ENCODE data around the gene ROS1. TPM values are rescaled to one million over a fixed set of nuclear protein-coding genes. Genes with fewer than 3 reads are reported as not detected.

ROS1 gene
- total RNA-seq, 1 donor from 2014 or later: not detected

DNA sequence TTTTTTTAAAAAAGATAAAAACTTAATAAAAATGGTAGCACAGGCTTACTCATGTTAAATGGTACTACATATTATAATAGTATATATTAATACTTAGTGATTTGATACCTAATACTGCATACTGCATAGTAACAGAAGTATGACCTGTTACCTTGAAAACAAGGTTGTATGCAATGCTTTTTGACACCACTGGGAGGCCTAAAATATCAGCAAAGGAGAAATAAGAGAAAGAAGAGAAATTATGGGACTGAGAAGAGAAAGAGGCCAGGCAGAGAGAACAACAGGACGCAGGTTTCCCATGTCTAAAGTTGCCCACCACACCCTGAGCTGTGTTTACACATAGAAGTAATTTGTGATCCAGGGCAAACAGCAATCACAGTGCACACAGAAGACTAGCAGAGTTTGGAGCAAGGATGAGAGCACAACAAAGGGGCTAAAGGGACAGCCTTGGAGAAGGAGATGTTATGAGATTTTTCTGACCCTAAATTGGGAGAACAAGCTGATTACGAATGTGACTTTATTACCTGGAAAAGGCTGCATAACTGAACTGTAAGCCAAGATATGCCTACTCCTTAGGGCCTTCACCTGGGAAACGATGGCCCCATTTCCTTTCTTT lies 73.2 kb downstream of the ROS1 start:
- DNase-seq (ENCODE audit: low spot score): no peak
- intact Hi-C loops (cut with micrococcal nuclease): no loop called here
- peaks cover 11% of the 10 kb centered on the region for H3K27me3 Mint-ChIP-seq (ENCODE audit: low read depth)
- H3K27ac Mint-ChIP-seq: no peak overlapping the region
- H3K4me3 Mint-ChIP-seq (ENCODE audit: low read depth): no peak overlapping the region
- no peaks in the 10 kb centered on the region for H3K4me1 Mint-ChIP-seq (ENCODE audit: low read depth)
- no peaks in the 10 kb centered on the region for H3K36me3 Mint-ChIP-seq (ENCODE audit: low read depth)
- H3K9me3 Mint-ChIP-seq: no peaks in the 10 kb centered on the region

DNA sequence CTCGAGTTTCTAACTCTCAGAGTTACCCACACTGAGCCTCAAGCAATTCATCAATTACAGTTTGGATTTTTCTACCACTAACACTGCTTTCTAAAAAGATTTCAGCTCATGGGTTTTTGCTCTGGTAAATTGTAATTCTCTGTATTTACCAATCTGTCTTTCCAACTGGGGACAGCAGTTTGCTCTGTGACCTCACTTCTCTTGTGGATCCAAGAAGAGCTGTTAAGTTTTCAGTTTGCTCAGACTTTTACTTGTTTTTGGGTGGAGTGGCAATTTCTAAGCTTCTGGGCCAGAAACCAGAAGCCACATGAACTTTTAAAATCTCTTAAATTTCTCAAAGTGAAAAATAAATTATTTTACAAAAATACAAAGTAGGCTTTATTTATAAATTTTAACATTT lies 74.2 kb downstream of the ROS1 start:
- H3K4me3 Mint-ChIP-seq (ENCODE audit: low read depth): no peak overlapping the region
- DNase-seq (ENCODE audit: low spot score): no peak
- H3K36me3 Mint-ChIP-seq (ENCODE audit: low read depth): no peaks in the 10 kb centered on the region
- peaks cover 11% of the 10 kb centered on the region for H3K27me3 Mint-ChIP-seq (ENCODE audit: low read depth)
- intact Hi-C loops (cut with micrococcal nuclease): no loop called here
- H3K9me3 Mint-ChIP-seq: no peaks in the 10 kb centered on the region
- no peak overlapping the region for H3K27ac Mint-ChIP-seq
- H3K4me1 Mint-ChIP-seq (ENCODE audit: low read depth): no peaks in the 10 kb centered on the region

DNA sequence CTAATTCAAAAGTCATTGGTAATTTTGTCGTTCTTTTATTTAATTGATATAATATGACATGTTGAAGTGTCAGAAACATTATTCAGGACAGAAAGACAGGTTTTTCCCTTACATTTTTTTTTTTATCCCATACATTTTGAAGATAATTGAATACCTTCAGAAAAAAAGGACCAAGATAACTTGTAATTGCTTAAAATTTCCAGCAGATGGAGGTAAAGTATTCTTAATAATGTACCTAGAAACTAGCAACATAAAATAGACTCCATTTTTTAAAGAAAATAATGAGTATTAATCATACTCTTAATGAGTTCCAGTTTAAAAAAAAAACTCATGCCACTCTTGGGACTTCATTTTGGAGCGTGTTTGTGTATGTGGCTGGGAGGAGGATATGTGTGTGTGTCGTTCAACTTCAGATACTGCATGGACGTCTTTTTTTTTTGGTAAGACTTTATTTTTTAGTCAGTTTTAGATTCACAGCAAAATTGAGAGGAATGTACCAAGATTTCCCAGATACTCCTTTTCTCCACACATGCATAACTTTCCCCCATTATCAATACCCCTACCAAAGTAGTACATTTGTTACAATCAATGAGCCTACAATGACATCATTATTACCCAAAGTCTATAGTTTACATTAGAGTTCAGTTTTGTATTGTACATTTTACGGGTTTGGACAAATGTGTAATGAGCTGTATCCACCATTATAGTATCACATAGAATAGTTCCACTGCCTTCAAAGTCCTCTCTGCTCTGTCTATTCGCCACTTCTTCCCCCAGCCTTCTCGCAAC lies 79.4 kb downstream of the ROS1 start:
- H3K4me3 Mint-ChIP-seq (ENCODE audit: low read depth): no peak overlapping the region
- no peaks in the 10 kb centered on the region for H3K9me3 Mint-ChIP-seq
- H3K27ac Mint-ChIP-seq: no peak overlapping the region
- H3K27me3 Mint-ChIP-seq (ENCODE audit: low read depth): peaks cover 7% of the 10 kb centered on the region
- intact Hi-C loops (cut with micrococcal nuclease): loop anchor here (2.0 to 5.0 kb wide), 2 partner anchors 211 to 256 kb away; partner anchors contain the start of gene GOPC
- H3K36me3 Mint-ChIP-seq (ENCODE audit: low read depth): no peaks in the 10 kb centered on the region
- no peak for DNase-seq (ENCODE audit: low spot score)
- H3K4me1 Mint-ChIP-seq (ENCODE audit: low read depth): no peaks in the 10 kb centered on the region

DNA sequence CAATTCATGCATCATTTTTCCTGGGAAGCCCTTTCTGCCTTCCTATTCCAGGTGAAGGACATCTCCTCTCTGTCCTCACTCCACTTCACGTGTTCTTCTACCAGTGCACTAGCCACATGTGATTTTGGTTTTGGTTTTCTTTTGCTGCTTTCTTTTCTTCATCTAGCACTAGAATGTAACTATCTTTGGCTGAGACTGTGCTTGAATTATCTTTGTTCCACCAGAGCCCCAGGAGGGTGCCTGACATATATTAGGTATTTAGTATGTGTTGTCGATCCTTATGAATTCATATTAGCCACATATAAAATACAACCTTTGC lies 80.5 kb downstream of the ROS1 start:
- Mint-ChIP-seq H3K9me3 (no peaks in the 10 kb centered on the region), H3K4me3 (ENCODE audit: low read depth) (no peak overlapping the region), H3K27ac (no peak overlapping the region), H3K36me3 (ENCODE audit: low read depth) (no peaks in the 10 kb centered on the region), H3K4me1 (ENCODE audit: low read depth) (no peaks in the 10 kb centered on the region), H3K27me3 (ENCODE audit: low read depth) (peaks cover 1% of the 10 kb centered on the region)
- intact Hi-C loops (cut with micrococcal nuclease): loop anchor here (5.0 kb wide), 1 partner anchor 212 kb away; no protein-coding TSS in a partner anchor
- no peak for DNase-seq (ENCODE audit: low spot score)

DNA sequence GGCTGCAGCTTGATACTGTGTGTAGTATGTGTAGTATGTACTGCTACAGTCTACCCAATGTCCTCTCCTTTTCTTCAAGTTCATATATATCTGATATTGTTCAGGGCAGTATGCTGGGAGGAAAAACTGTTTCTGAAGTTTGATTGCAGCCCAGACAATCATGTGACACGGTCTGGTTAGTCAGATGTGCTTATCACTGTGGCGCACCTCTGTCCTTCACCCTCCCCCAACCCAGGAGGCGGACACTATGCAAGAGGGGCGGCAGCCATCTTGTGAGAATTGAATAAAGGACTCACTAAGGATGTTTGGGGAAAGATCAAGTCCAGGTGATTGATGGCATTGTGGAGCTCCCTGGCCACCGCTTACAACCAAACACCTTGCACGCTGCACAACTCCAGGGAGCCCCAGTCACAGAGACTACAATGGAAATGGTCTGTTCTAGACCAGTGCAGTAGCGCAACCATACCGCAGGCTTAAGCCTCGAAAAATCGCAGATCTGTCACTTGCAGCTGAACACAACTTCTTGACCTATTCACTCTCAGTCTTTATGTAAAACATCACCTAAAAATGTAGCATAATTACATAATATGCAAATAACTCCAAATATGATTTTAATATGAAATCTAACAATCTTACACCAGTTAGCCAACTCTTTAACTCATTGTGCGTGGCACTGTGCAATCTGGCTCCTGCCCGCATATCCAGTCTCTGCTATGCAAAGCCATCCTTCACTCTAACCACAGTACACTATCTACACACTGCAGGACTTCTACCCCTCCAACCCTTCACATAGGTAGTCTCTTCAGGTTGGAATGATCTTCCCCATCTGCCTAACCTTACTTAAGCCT lies 81.1 kb downstream of the ROS1 start:
- Mint-ChIP-seq H3K4me1 (ENCODE audit: low read depth) (no peaks in the 10 kb centered on the region), H3K36me3 (ENCODE audit: low read depth) (no peaks in the 10 kb centered on the region), H3K27me3 (ENCODE audit: low read depth) (peaks cover 3% of the 10 kb centered on the region), H3K4me3 (ENCODE audit: low read depth) (no peak overlapping the region), H3K9me3 (no peaks in the 10 kb centered on the region), H3K27ac (no peak overlapping the region)
- intact Hi-C loops (cut with micrococcal nuclease): loop anchor here (5.0 kb wide), 1 partner anchor 213 kb away; no protein-coding TSS in a partner anchor
- no peak for DNase-seq (ENCODE audit: low spot score)

DNA sequence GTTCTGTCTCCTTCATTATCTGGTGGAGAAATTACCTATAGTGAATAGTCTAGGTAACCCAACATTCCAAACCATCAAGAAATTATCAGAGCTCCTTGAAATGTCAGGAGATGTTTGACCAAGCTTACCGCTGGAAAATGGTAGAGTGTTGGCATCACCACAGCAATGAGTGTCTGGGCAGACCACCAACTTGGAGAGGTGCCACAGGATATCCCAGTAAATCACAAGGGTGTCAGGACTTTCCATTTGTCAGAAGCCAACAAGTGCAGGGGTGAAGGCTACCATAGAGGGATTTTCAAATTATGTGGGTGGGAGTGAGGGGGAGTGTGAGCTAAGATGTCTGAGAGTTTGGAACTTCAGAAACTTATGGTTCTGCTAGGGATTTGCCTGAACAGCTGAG lies 87.2 kb downstream of the ROS1 start:
- Mint-ChIP-seq H3K27me3 (ENCODE audit: low read depth) (peaks cover 8% of the 10 kb centered on the region), H3K36me3 (ENCODE audit: low read depth) (no peaks in the 10 kb centered on the region), H3K27ac (no peak overlapping the region), H3K4me3 (ENCODE audit: low read depth) (no peak overlapping the region), H3K4me1 (ENCODE audit: low read depth) (no peaks in the 10 kb centered on the region), H3K9me3 (no peaks in the 10 kb centered on the region)
- no peak for DNase-seq (ENCODE audit: low spot score)
- intact Hi-C loops (cut with micrococcal nuclease): no loop called here

DNA sequence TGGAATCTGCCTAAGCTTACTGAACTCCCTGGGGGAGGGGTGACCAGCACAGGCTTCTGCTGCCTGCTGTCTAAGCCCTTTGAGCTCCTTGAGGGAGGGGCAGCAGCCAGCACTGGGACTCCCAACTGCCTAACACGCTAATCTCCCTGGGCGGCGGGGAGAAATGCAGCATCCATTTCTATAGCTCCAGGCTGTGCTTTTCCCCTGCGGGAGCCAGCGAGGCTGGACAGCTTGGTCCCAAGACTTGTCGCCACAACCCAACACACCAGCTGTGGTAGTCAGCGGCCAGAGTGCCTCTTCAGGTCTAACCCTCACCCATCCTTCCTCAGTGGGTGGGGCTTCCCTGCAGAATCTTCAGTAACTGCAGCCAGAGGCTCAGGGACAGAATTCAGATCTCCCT lies 95.8 kb downstream of the ROS1 start:
- Mint-ChIP-seq H3K27ac (no peak overlapping the region), H3K4me1 (ENCODE audit: low read depth) (no peaks in the 10 kb centered on the region), H3K36me3 (ENCODE audit: low read depth) (no peaks in the 10 kb centered on the region), H3K27me3 (ENCODE audit: low read depth) (peaks cover 2% of the 10 kb centered on the region), H3K4me3 (ENCODE audit: low read depth) (no peak overlapping the region), H3K9me3 (peaks cover 7% of the 10 kb centered on the region)
- intact Hi-C loops (cut with micrococcal nuclease): no loop called here
- no peak for DNase-seq (ENCODE audit: low spot score)

DNA sequence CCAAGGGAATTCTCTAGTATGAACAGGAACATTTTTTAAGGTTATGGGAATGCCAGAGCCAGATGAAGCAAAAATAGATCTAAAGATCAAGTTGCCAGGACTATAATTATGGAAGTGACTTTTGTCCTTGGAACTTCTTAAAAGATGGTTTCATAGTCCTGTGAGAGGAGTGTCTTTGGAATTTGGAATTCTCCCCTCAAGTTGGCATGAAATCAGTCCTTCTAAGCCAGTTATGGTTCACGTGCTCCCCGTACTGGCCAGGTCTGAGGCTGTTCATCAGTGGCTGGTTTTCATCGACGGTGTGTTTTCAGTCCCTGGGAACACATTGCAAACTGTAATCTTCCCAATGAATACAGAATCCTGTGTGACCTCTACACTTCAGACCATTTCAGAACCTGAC lies 97.2 kb downstream of the ROS1 start:
- intact Hi-C loops (cut with micrococcal nuclease): no loop called here
- Mint-ChIP-seq H3K27ac (no peak overlapping the region), H3K27me3 (ENCODE audit: low read depth) (peaks cover 2% of the 10 kb centered on the region), H3K9me3 (peaks cover 7% of the 10 kb centered on the region), H3K36me3 (ENCODE audit: low read depth) (no peaks in the 10 kb centered on the region), H3K4me3 (ENCODE audit: low read depth) (no peak overlapping the region), H3K4me1 (ENCODE audit: low read depth) (no peaks in the 10 kb centered on the region)
- DNase-seq (ENCODE audit: low spot score): no peak

DNA sequence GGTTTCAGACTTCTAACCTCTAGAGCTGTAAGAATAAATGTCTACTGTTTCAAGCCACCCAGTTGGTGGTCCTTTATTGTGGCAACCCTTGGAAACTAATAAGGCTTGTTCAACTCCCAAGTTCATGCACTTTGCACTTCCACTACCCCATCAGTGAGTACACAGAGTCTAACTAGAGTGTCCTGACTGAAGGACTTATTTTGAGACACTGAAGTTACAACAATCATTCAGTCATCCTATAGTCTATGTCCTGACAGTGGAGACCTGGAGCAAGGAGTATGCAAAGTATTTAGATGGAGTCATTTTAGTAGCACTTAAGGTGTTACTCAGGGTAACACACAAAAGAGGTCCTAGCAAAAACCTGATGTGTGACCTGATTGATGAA lies 97.7 kb downstream of the ROS1 start:
- intact Hi-C loops (cut with micrococcal nuclease): no loop called here
- H3K4me3 Mint-ChIP-seq (ENCODE audit: low read depth): no peak overlapping the region
- H3K27me3 Mint-ChIP-seq (ENCODE audit: low read depth): peaks cover 2% of the 10 kb centered on the region
- no peak overlapping the region for H3K27ac Mint-ChIP-seq
- no peaks in the 10 kb centered on the region for H3K4me1 Mint-ChIP-seq (ENCODE audit: low read depth)
- DNase-seq (ENCODE audit: low spot score): no peak
- H3K36me3 Mint-ChIP-seq (ENCODE audit: low read depth): no peaks in the 10 kb centered on the region
- peaks cover 7% of the 10 kb centered on the region for H3K9me3 Mint-ChIP-seq

DNA sequence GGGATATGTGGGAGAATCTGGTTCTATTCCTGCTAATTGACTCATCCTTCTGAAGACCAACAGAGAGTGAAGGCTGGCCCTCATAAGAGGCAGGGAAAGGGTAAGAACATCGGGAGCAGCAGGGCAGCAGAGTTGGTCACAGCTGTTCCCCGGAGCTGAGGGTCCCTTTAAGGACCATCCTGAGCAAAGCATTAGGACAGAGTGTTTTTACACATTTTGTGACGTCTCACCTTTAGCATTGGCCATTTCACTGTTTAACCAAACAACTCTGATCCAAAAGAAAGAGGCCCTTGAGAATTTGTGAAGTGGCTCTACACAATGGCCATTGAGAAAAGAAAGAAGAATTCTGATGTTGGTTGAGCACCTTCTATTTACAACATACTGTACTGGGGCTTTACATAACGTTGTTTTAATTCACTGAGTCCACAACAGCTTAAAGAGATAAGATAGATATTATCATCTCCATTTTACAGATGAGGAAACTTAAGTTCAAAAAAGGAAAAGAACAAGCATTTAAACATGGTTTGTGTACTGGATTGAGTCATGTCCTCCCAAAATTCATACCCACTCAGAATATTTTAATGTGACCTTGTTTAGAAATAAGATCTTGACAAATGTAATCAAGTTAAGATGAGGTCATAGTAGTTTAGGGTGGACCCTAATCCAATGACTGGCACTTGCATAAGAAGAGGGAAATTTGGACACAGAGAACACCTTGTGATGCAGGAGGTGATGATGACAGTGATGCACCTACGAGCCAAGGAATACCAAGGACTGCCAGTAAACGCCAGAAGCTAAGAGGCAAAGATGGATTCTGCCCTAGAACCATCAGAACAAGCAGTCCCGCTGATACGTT lies 98.4 kb downstream of the ROS1 start:
- peaks cover 2% of the 10 kb centered on the region for H3K27me3 Mint-ChIP-seq (ENCODE audit: low read depth)
- no peak overlapping the region for H3K27ac Mint-ChIP-seq
- DNase-seq (ENCODE audit: low spot score): no peak
- H3K9me3 Mint-ChIP-seq: peaks cover 2% of the 10 kb centered on the region
- H3K36me3 Mint-ChIP-seq (ENCODE audit: low read depth): no peaks in the 10 kb centered on the region
- H3K4me1 Mint-ChIP-seq (ENCODE audit: low read depth): no peaks in the 10 kb centered on the region
- H3K4me3 Mint-ChIP-seq (ENCODE audit: low read depth): no peak overlapping the region
- intact Hi-C loops (cut with micrococcal nuclease): no loop called here

DNA sequence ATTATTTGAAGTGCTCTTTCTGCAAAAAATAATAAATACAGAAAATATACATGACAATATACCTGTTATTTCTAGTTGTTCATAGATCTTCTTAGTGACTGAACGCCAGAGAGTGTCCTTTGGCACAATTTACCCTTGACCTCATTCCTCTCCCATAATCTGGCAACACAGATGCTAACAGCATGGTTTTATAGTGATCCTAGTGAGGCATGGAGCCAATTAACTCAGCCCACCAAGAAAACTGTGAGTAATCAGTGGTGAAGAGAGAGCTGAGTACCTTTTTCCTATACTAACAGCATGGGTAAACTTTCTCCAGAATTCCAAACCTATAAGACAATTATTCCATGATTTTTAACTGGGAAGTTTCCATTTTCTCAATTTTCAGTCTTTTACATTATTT lies 99.3 kb downstream of the ROS1 start:
- Mint-ChIP-seq H3K27ac (no peak overlapping the region), H3K4me3 (ENCODE audit: low read depth) (no peak overlapping the region), H3K9me3 (no peaks in the 10 kb centered on the region), H3K27me3 (ENCODE audit: low read depth) (peaks cover 2% of the 10 kb centered on the region), H3K36me3 (ENCODE audit: low read depth) (no peaks in the 10 kb centered on the region), H3K4me1 (ENCODE audit: low read depth) (no peaks in the 10 kb centered on the region)
- DNase-seq (ENCODE audit: low spot score): no peak
- intact Hi-C loops (cut with micrococcal nuclease): no loop called here

DNA sequence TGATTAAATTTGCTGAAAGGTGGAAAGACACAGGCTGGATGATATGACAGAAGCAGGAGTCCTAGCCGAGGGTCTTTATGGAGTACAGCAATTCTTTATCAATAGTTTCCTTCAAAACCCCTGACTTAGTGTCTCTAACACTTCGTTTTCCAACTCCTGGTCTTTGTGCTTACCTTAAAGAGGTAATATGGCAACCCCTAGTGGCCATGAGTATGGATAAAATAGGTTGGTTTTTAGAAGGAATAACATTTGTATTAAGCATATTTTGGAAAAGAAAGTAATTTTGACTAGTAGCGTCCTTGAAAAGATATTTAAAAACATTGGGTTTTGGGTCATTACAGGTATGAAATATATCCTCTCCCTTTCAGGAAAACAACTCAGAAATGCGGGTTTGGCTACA lies 108.5 kb downstream of the ROS1 start:
- DNase-seq (ENCODE audit: low spot score): no peak
- intact Hi-C loops (cut with micrococcal nuclease): no loop called here
- no peak overlapping the region for H3K4me3 Mint-ChIP-seq (ENCODE audit: low read depth)
- H3K4me1 Mint-ChIP-seq (ENCODE audit: low read depth): no peaks in the 10 kb centered on the region
- peaks cover 3% of the 10 kb centered on the region for H3K27me3 Mint-ChIP-seq (ENCODE audit: low read depth)
- H3K9me3 Mint-ChIP-seq: no peaks in the 10 kb centered on the region
- H3K27ac Mint-ChIP-seq: no peak overlapping the region
- H3K36me3 Mint-ChIP-seq (ENCODE audit: low read depth): no peaks in the 10 kb centered on the region

Measured in activated T-helper 2 cell treated with anti-CD3 and anti-CD28 coated beads, Interferon-gamma antibody, Interleukin-2, Interleukin-4, amounts not matched to agents 10 μg/mL and 5 μg/mL and 100 μg/mL, durations not matched to agents 14 hours and 24 hours and 36 hours (primary cell).